ENCODE data around the gene ZCCHC7. TPM values are rescaled to one million over a fixed set of nuclear protein-coding genes. Genes with fewer than 3 reads are reported as not detected.

The ZCCHC7 gene
- total RNA-seq, 4 donors from 2014 or later: 22.1 to 31.9 (median 25.6) TPM

DNA sequence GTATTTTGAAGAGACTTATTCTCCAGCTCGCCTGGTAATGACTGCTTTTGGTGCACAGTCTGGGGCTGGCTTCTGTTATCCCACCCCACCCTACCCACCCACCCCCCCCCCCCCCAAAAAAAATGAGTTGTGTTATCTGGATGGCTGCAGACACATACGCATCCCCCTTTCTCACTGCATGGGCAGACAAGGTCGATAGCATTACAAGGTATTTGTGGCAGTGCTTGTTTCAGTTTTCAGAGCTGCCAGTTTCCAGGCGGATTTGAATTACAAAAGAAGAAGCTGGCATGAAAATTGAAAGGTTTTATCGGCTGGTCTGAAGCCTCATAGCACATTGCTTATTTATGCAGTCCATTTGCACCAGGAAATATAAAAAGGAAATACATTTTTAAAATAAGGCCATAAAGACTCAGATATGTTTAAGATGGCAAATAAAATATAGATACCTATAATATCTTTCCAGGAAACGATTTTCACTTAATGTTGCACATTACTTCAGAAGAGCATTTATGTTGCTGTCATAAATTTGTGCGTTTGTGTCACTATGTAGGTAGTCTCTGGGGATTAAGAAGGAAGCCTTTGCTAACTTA, 217.0 kb downstream of the ZCCHC7 start:
- 78 to 79% methylated on average over 7 of the region's 7 CpGs for WGBS, 2 donors
- no peak overlapping the region for H3K4me3 ChIP-seq (replicated peaks in 1 of 3)
- no peaks in the 10 kb centered on the region for H3K4me1 ChIP-seq
- no peaks in the 10 kb centered on the region for H3K9me3 ChIP-seq
- TF ChIP-seq, protein P1, sequence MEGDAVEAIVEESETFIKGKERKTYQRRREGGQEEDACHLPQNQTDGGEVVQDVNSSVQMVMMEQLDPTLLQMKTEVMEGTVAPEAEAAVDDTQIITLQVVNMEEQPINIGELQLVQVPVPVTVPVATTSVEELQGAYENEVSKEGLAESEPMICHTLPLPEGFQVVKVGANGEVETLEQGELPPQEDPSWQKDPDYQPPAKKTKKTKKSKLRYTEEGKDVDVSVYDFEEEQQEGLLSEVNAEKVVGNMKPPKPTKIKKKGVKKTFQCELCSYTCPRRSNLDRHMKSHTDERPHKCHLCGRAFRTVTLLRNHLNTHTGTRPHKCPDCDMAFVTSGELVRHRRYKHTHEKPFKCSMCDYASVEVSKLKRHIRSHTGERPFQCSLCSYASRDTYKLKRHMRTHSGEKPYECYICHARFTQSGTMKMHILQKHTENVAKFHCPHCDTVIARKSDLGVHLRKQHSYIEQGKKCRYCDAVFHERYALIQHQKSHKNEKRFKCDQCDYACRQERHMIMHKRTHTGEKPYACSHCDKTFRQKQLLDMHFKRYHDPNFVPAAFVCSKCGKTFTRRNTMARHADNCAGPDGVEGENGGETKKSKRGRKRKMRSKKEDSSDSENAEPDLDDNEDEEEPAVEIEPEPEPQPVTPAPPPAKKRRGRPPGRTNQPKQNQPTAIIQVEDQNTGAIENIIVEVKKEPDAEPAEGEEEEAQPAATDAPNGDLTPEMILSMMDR (IDR thresholded peaks at IDR 0.05): no peak
- no peak for TF ChIP-seq POLR2A (IDR thresholded peaks at IDR 0.05)
- no peaks in the 10 kb centered on the region for H3K27me3 ChIP-seq
- DNase-seq: no peak
- H3K36me3 ChIP-seq: no peaks in the 10 kb centered on the region
- no peak overlapping the region for H3K27ac ChIP-seq
- intact Hi-C loops (cut with DNase I): no loop called here

DNA sequence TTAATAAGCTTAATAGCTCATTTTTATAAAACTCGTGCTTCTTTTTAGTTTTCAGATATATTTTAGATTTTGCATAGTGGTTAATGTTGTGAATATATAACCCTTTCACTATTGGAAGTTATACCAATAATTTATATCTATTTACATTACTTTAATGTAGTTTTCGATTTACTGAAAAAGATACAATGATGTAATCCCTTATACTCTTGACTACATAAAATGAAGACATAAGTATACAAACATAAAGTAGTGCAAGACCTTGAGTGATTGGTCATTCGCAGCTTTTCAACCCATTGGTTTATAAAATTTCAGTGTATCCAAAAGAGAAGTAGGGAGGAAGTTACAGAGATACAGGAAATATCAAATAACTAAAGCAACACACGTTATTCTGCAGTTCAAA, 217.8 kb downstream of the ZCCHC7 start:
- no peak overlapping the region for H3K27ac ChIP-seq
- H3K9me3 ChIP-seq: no peaks in the 10 kb centered on the region
- DNase-seq: no peak
- H3K4me3 ChIP-seq (replicated peaks in 1 of 3): no peak overlapping the region
- intact Hi-C loops (cut with DNase I): no loop called here
- no peaks in the 10 kb centered on the region for H3K4me1 ChIP-seq
- no peaks in the 10 kb centered on the region for H3K36me3 ChIP-seq
- no peaks in the 10 kb centered on the region for H3K27me3 ChIP-seq
- TF ChIP-seq, protein P1 (IDR thresholded peaks at IDR 0.05): no peak
- no peak for TF ChIP-seq POLR2A (IDR thresholded peaks at IDR 0.05)
- WGBS, 2 donors: 82 to 85% methylated on average over 4 of the region's 4 CpGs

DNA sequence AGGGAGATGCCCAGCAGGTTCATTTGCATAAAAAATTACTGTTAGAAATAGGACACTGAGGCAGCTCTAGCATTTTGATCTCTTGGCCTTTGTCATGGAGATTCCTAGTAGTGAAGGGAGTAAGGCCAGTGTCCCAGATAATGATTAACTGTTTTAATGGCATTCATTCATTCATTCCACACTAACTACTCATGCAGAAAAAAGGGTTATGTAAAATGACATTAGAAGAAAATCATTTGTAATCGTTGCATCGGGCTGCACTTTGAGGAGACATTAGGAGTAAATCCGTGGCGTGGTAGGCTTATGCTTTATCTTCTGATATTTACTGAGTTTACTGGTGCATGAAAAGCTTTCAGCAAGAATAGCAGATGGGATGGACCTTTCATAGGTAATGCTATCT, 219.5 kb downstream of the ZCCHC7 start:
- Histone ChIP-seq H3K9me3 (no peaks in the 10 kb centered on the region), H3K4me3 (replicated peaks in 1 of 3) (no peak overlapping the region), H3K27ac (no peak overlapping the region), H3K4me1 (no peaks in the 10 kb centered on the region), H3K27me3 (no peaks in the 10 kb centered on the region), H3K36me3 (no peaks in the 10 kb centered on the region)
- intact Hi-C loops (cut with DNase I): loop anchor here (10.0 kb wide), 1 partner anchor 465 kb away; no protein-coding TSS in a partner anchor
- WGBS, 2 donors: 90 to 94% methylated on average over 4 of the region's 4 CpGs
- no peak for DNase-seq
- TF ChIP-seq POLR2A (IDR thresholded peaks at IDR 0.05): no peak
- TF ChIP-seq, protein P1 (IDR thresholded peaks at IDR 0.05): no peak

DNA sequence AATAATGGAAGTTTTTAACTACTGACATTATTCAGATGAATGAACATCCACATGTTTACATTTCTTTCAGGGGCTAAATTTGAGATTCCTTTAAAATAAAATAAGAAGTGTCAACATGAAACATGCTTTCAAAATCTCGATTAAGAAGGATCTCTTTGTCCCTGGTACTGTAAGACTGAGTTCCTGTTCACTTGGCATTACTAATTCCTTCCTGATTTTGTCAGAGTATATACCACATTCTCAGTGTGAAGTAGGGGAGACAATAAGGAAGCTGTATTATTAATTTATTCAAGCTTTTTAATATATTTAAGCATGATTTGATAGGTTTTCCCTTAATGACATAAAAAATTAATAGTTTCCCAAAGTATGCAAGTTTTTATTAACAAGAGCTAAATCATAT, 220.6 kb downstream of the ZCCHC7 start:
- intact Hi-C loops (cut with DNase I): loop anchor here (10.0 kb wide), 1 partner anchor 466 kb away; no protein-coding TSS in a partner anchor
- Histone ChIP-seq H3K4me1 (no peaks in the 10 kb centered on the region), H3K27me3 (no peaks in the 10 kb centered on the region), H3K27ac (no peak overlapping the region), H3K4me3 (replicated peaks in 1 of 3) (no peak overlapping the region), H3K9me3 (no peaks in the 10 kb centered on the region), H3K36me3 (no peaks in the 10 kb centered on the region)
- no peak for DNase-seq
- 80 to 82% methylated on average over 1 of the region's 1 CpG for WGBS, 2 donors
- TF ChIP-seq POLR2A (IDR thresholded peaks at IDR 0.05): no peak
- TF ChIP-seq, protein P1 (IDR thresholded peaks at IDR 0.05): no peak

DNA sequence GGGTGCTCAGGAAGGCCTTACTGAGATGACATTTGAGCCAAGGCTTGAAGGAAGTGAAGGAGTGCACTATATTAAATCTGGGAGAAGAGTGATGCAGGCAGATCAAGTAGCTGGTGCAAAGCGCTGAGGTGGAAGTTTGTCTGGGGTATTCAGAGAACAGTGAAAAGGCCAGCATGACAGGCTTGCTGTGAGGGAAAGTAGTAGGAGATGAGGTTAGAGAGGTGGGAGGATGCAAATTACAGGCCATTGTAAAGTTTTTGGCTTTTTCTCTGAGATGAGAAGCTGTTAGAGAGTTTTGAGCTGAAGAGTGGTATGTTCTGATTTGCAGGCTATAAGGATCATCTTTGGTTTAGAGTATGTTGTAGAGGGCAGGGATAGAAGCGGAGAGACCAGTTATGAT, 221.3 kb downstream of the ZCCHC7 start:
- H3K4me1 ChIP-seq: no peaks in the 10 kb centered on the region
- no peak for DNase-seq
- no peaks in the 10 kb centered on the region for H3K27me3 ChIP-seq
- H3K4me3 ChIP-seq (replicated peaks in 1 of 3): no peak overlapping the region
- H3K27ac ChIP-seq: no peak overlapping the region
- intact Hi-C loops (cut with DNase I): loop anchor here (10.0 kb wide), 1 partner anchor 467 kb away; no protein-coding TSS in a partner anchor
- H3K9me3 ChIP-seq: no peaks in the 10 kb centered on the region
- TF ChIP-seq, protein P1 (IDR thresholded peaks at IDR 0.05): no peak
- TF ChIP-seq POLR2A (IDR thresholded peaks at IDR 0.05): no peak
- WGBS, 2 donors: 95 to 98% methylated on average over 2 of the region's 2 CpGs
- no peaks in the 10 kb centered on the region for H3K36me3 ChIP-seq

All from thyroid gland (tissue), 4 donors.